HG03565 (cell line): ENCODE data around the gene MLANA.

Experiments used
- ATAC-seq: cut with Tn5 transposase; IDR thresholded peaks from one replicate; pipeline ENCODE4 v1.9.1; 2021; ENCODE audit warnings: mild to moderate bottlenecking, moderate library complexity; ENCODE audit not compliant: unreplicated experiment

Gene MLANA

GRCh38 chr9:5897851-5898250 lies 7.2 kb downstream of the MLANA start:
- ATAC-seq, result no peak

- no peak for ATAC-seq
These were observed 8.6 kb downstream of the MLANA start for GRCh38 chr9:5899292-5899691.

- ATAC-seq, result no peak
These were observed 9.9 kb downstream of the MLANA start for GRCh38 chr9:5900622-5901021.

- no peak for ATAC-seq
These were observed 11.7 kb downstream of the MLANA start for GRCh38 chr9:5902377-5902776.

- no peak for ATAC-seq
These were observed 18.2 kb downstream of the MLANA start for GRCh38 chr9:5908918-5909317.

- ATAC-seq, result no peak
These were observed 19.3 kb downstream of the MLANA start for GRCh38 chr9:5909976-5910375.

- ATAC-seq, result no peak
These were observed 19.8 kb downstream of the MLANA start for GRCh38 chr9:5910413-5911057.

- ATAC-seq, result no peak
These were observed 24.7 kb downstream of the MLANA start for GRCh38 chr9:5915438-5915837.

- ATAC-seq, result no peak
These were observed 26.6 kb downstream of the MLANA start for GRCh38 chr9:5917273-5917672.

GRCh38 chr9:5917888-5918287 lies 27.2 kb downstream of the MLANA start:
- ATAC-seq, result no peak

GRCh38 chr9:5918460-5918859 lies 27.8 kb downstream of the MLANA start:
- ATAC-seq, result no peak

GRCh38 chr9:5920860-5921328 lies 30.2 kb downstream of the MLANA start:
- ATAC-seq, result peak; percentile 84

GRCh38 chr9:5922192-5922591 lies 31.5 kb downstream of the MLANA start:
- no peak for ATAC-seq

- ATAC-seq, result no peak
These were observed 41.0 kb downstream of the MLANA start for GRCh38 chr9:5931657-5932056.

- ATAC-seq, result no peak
These were observed 47.8 kb downstream of the MLANA start for GRCh38 chr9:5938449-5938848.

- ATAC-seq, result no peak
These were observed 48.8 kb downstream of the MLANA start for GRCh38 chr9:5939530-5939929.

GRCh38 chr9:5941214-5941613 lies 50.5 kb downstream of the MLANA start:
- no peak for ATAC-seq

- no peak for ATAC-seq
These were observed 54.4 kb downstream of the MLANA start for GRCh38 chr9:5945112-5945511.

GRCh38 chr9:5947912-5948311 lies 57.2 kb downstream of the MLANA start:
- ATAC-seq, result no peak

- ATAC-seq, result peak; percentile 58
These were observed 58.5 kb downstream of the MLANA start for GRCh38 chr9:5949103-5949699.

GRCh38 chr9:5950261-5950660 lies 59.6 kb downstream of the MLANA start:
- no peak for ATAC-seq

GRCh38 chr9:5951686-5952211 lies 61.1 kb downstream of the MLANA start:
- no peak for ATAC-seq
